ENCODE data around the gene CWF19L1.

DNA sequence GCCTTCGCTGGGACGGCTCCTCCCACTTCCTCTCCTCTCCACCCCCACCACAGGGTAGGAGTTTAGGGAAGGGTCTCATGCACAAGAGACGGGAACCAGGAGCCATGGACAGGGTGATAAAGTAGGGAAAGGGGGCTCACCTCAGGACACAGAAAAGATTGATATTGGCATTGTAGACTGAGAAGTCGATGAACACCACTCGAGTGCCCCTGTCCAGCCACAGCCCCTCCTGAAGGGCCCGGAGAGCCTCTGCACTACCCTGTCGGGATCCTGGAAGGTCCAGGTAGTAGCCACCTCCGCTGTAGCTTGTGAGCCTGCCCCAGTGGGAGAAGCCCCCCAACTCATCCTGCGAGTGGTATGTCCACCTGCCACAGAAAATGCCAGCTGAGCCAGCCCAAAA is 29.8 kb upstream of the CWF19L1 start:
- TF ChIP-seq, protein P1, sequence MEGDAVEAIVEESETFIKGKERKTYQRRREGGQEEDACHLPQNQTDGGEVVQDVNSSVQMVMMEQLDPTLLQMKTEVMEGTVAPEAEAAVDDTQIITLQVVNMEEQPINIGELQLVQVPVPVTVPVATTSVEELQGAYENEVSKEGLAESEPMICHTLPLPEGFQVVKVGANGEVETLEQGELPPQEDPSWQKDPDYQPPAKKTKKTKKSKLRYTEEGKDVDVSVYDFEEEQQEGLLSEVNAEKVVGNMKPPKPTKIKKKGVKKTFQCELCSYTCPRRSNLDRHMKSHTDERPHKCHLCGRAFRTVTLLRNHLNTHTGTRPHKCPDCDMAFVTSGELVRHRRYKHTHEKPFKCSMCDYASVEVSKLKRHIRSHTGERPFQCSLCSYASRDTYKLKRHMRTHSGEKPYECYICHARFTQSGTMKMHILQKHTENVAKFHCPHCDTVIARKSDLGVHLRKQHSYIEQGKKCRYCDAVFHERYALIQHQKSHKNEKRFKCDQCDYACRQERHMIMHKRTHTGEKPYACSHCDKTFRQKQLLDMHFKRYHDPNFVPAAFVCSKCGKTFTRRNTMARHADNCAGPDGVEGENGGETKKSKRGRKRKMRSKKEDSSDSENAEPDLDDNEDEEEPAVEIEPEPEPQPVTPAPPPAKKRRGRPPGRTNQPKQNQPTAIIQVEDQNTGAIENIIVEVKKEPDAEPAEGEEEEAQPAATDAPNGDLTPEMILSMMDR (IDR thresholded peaks at IDR 0.05), result no peak
- TF ChIP-seq POLR2AphosphoS5 (IDR thresholded peaks at IDR 0.05) (no peak), POLR2A (IDR thresholded peaks at IDR 0.05; ENCODE audit: low read depth) (no peak)

All from esophagus muscularis mucosa (tissue), 3 donors.